ENCODE results near the gene PHKB. TPM values are rescaled to one million over a fixed set of nuclear protein-coding genes. Genes with fewer than 3 reads are reported as not detected.
"Not testable (repeated sequence)": the region's sequence is repeated elsewhere in the genome, so short reads cannot be mapped to it uniquely, and the experiment has no call there.

The PHKB gene
- total RNA-seq, 1 donor from 2014 or later: 57.7 TPM

DNA sequence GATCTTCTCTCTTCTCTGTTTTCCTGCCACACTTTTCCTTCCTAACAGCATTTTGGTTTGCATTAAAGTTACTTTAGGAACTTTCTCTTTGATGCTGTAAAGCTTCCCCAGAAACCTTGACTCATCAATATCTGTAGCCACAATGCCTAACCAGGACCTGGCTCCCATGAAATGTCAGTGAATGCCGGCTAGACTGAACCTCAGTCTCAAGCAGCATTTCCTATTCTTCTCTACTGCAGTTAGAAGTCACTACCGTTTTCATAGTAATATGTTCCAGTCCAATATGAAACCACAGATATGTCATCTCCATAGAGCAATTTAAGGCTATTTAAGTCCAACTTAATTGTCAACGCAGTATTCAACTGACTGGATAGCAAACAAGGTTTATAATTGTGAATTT lies 29.2 kb upstream of the PHKB start:
- no peak for DNase-seq (ENCODE audit: low spot score)
- H3K4me3 Mint-ChIP-seq (ENCODE audit: unreplicated experiment): no peak overlapping the region
- no peaks in the 10 kb centered on the region for H3K4me1 Mint-ChIP-seq (ENCODE audit: low read depth)
- H3K27ac Mint-ChIP-seq (ENCODE audit: unreplicated experiment): no peak overlapping the region
- no peaks in the 10 kb centered on the region for H3K27me3 Mint-ChIP-seq (ENCODE audit: low read depth)
- H3K36me3 Mint-ChIP-seq (ENCODE audit: low read depth): peaks cover 7% of the 10 kb centered on the region
- H3K9me3 Mint-ChIP-seq (ENCODE audit: low read depth): peaks cover 4% of the 10 kb centered on the region
- TF ChIP-seq, protein P1, sequence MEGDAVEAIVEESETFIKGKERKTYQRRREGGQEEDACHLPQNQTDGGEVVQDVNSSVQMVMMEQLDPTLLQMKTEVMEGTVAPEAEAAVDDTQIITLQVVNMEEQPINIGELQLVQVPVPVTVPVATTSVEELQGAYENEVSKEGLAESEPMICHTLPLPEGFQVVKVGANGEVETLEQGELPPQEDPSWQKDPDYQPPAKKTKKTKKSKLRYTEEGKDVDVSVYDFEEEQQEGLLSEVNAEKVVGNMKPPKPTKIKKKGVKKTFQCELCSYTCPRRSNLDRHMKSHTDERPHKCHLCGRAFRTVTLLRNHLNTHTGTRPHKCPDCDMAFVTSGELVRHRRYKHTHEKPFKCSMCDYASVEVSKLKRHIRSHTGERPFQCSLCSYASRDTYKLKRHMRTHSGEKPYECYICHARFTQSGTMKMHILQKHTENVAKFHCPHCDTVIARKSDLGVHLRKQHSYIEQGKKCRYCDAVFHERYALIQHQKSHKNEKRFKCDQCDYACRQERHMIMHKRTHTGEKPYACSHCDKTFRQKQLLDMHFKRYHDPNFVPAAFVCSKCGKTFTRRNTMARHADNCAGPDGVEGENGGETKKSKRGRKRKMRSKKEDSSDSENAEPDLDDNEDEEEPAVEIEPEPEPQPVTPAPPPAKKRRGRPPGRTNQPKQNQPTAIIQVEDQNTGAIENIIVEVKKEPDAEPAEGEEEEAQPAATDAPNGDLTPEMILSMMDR (IDR thresholded peaks at IDR 0.05): no peak

DNA sequence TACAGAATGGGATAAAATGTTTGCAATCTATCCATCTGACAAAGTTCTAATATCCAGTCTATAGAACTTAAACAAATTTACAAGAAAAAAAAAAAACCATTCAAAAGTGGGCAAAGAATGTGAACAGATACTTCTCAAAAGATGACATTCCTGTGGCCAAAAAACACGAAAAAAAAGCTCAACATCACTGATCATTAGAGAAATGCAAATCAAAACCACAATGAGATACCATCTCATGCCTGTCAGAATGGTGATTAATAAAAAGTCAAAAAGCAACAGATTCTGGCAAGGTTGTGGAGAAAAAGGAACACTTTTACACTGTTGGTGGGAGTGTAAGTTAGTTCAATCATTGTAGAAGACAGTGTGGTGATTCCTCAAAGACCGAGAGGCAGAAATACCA lies 26.9 kb upstream of the PHKB start:
- not testable (repeated sequence) for H3K9me3 Mint-ChIP-seq (ENCODE audit: low read depth); H3K4me1 Mint-ChIP-seq (ENCODE audit: low read depth); DNase-seq (ENCODE audit: low spot score); H3K27ac Mint-ChIP-seq (ENCODE audit: unreplicated experiment); H3K4me3 Mint-ChIP-seq (ENCODE audit: unreplicated experiment); H3K36me3 Mint-ChIP-seq (ENCODE audit: low read depth); H3K27me3 Mint-ChIP-seq (ENCODE audit: low read depth)

DNA sequence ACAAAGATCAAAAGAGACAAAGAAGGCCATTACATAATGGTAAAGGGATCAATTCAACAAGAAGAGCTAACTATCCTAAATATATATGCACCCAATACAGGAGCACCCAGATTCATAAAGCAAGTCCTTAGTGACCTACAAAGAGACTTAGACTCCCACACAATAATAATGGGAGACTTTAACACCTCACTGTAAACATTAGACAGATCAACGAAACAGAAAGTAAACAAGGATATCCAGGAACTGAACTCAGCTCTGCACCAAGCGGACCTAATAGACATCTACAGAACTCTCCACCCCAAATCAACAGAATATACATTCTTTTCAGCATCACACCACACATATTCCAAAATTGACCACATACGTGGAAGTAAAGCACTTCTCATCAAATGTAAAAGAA lies 21.1 kb upstream of the PHKB start:
- not testable (repeated sequence) for H3K4me1 Mint-ChIP-seq (ENCODE audit: low read depth)

GRCh38 chr16:47442884-47443283 lies 18.2 kb upstream of the PHKB start:
- H3K36me3 Mint-ChIP-seq (ENCODE audit: low read depth): peaks cover 32% of the 10 kb centered on the region
- peaks cover 15% of the 10 kb centered on the region for H3K9me3 Mint-ChIP-seq (ENCODE audit: low read depth)
- H3K27ac Mint-ChIP-seq (ENCODE audit: unreplicated experiment); DNase-seq (ENCODE audit: low spot score); H3K27me3 Mint-ChIP-seq (ENCODE audit: low read depth); H3K4me1 Mint-ChIP-seq (ENCODE audit: low read depth); H3K4me3 Mint-ChIP-seq (ENCODE audit: unreplicated experiment): not testable (repeated sequence)

More for the DNA sequence above, 21.1 kb upstream of the PHKB start:
- H3K36me3 Mint-ChIP-seq (ENCODE audit: low read depth): peaks cover 31% of the 10 kb centered on the region
- peaks cover 15% of the 10 kb centered on the region for H3K9me3 Mint-ChIP-seq (ENCODE audit: low read depth)
- not testable (repeated sequence) for H3K27ac Mint-ChIP-seq (ENCODE audit: unreplicated experiment); DNase-seq (ENCODE audit: low spot score); H3K4me3 Mint-ChIP-seq (ENCODE audit: unreplicated experiment); H3K27me3 Mint-ChIP-seq (ENCODE audit: low read depth)

DNA sequence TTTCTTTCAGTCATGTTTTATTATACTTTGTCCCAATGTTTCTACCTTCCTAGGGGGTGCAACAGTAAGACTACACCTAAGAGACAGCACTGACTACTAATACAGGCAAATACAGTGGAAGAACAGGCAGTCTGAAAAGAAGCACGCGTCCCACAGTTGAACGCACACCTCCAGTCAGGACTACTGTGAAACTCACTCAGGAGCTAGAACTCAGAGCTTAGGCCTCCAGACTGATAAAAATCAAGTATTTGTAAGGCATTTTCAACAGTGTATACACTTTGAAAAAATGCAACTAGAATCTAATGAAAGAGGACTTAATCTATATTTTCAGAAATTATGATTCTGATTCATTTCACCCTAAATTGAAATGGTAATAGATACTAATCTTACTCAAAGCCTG lies 14.7 kb upstream of the PHKB start:
- TF ChIP-seq, protein P1 (IDR thresholded peaks at IDR 0.05): no peak
- H3K27me3 Mint-ChIP-seq (ENCODE audit: low read depth): no peaks in the 10 kb centered on the region
- H3K4me3 Mint-ChIP-seq (ENCODE audit: unreplicated experiment): no peak overlapping the region
- H3K27ac Mint-ChIP-seq (ENCODE audit: unreplicated experiment): no peak overlapping the region
- peaks cover 6% of the 10 kb centered on the region for H3K9me3 Mint-ChIP-seq (ENCODE audit: low read depth)
- DNase-seq (ENCODE audit: low spot score): no peak
- H3K4me1 Mint-ChIP-seq (ENCODE audit: low read depth): no peaks in the 10 kb centered on the region
- peaks cover 26% of the 10 kb centered on the region for H3K36me3 Mint-ChIP-seq (ENCODE audit: low read depth)

DNA sequence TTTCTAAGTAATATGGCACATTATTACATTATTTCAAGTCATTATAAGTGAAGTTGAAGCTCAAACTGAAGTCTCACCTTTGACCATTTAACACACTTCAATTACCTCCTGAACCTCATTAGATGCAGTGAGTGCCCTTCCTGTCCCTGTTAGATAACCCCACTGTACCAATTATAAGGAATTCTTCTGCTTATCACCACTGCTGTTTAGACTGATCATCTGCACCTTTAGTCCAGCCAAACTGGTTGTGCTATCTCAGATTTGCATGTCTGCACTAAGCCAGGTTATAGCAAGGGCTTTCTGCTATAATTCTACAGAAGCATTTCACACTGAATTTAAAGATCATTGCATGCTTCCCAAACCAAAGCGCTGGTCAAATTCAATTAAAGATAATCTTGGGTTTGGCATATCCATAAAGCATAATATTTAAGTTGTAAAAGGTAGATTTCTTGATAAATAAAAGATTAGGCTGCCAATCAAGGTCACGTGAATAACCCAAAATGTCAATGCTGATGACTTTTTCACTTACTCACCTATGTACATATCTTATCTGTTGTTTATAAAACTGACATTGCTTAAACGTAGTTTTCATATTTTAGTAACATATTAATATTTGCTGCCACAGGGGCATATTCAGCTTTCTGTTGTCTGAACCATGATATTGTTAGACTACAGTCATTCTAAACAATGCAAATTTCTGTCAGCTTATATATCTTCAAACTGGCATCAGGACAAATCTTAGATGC lies 12.1 kb upstream of the PHKB start:
- no peaks in the 10 kb centered on the region for H3K9me3 Mint-ChIP-seq (ENCODE audit: low read depth)
- peaks cover 21% of the 10 kb centered on the region for H3K36me3 Mint-ChIP-seq (ENCODE audit: low read depth)
- TF ChIP-seq, protein P1 (IDR thresholded peaks at IDR 0.05): no peak
- no peak overlapping the region for H3K4me3 Mint-ChIP-seq (ENCODE audit: unreplicated experiment)
- H3K4me1 Mint-ChIP-seq (ENCODE audit: low read depth): no peaks in the 10 kb centered on the region
- no peak for DNase-seq (ENCODE audit: low spot score)
- H3K27ac Mint-ChIP-seq (ENCODE audit: unreplicated experiment): no peak overlapping the region
- no peaks in the 10 kb centered on the region for H3K27me3 Mint-ChIP-seq (ENCODE audit: low read depth)

- Mint-ChIP-seq H3K4me3 (ENCODE audit: unreplicated experiment) (no peak overlapping the region), H3K27me3 (ENCODE audit: low read depth) (no peaks in the 10 kb centered on the region), H3K9me3 (ENCODE audit: low read depth) (no peaks in the 10 kb centered on the region), H3K36me3 (ENCODE audit: low read depth) (peaks cover 24% of the 10 kb centered on the region), H3K4me1 (ENCODE audit: low read depth) (no peaks in the 10 kb centered on the region), H3K27ac (ENCODE audit: unreplicated experiment) (no peak overlapping the region)
- TF ChIP-seq, protein P1 (IDR thresholded peaks at IDR 0.05): no peak
- no peak for DNase-seq (ENCODE audit: low spot score)
Observed at GRCh38 chr16:47449788-47450187, 11.3 kb upstream of the PHKB start.
